ENCODE results near the gene GSPT1. TPM values are rescaled to one million over a fixed set of nuclear protein-coding genes. Genes with fewer than 3 reads are reported as not detected.

Gene GSPT1
- total and polyA plus RNA-seq, 2 donors (not counting 1 experiment from before 2014, with no cell fraction given): 20.6 to 72.6 TPM

DNA sequence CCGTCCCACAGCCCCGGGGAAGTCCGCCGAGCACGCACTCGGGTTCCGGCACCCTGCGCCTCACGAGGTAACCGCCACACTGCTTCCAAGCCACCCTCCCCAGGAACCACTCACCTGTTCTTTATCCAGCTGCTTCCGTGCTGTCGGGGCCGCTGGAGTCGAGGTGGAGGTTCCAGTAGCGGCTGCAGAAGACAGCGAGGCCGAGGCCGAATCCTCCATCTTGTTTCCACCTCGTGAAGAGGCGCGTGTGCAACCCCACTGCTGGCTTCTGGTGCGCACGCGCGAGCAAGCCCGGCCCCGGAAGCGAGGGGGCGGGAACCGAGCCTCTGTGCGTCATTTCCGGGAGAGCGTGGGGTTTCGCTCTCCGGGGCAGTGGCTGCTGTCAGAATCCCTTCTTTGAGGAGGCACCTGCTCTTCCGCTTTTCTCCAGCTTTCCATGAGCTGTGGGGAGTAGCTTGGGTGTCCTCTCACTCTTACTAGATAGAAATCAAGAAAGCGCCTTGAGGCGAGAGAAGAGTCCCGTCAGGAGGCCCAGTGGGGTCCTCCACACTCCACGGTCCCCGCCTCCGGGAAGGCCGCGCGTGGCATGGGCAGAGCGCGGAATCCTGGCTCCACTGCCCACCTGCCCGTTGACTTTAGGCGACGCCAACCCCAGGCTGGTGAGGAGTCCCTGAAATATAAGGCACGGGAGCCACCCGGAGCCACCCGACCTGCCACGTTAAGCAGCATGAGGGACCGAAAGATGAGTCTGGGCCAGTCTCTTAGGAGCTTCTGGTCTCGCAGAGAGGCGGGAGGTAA lies 64.3 kb downstream of the GSPT1 start, which contains the start of gene RSL1D1:
TSS of gene RSL1D1 (minus strand) at position 249 of the 798 bp plus-strand sequence. CDS start at position 219, 30 bp downstream.
- H3K27me3 Mint-ChIP-seq: no peaks in the 10 kb centered on the region
- Histone ChIP-seq H3K27ac (ENCODE audit: low read length in 2 of 2) (peak within 1 kb of the TSS; percentile 81 to 94), H3K27me3 (replicated peaks in 1 of 4; ENCODE audit: control extremely low read depth in 1 of 4, control insufficient read depth in 3 of 4, insufficient read depth in 4 of 4, low read length in 3 of 4) (no peaks in the 10 kb centered on the region), H2AFZ (ENCODE audit: insufficient read depth, low read depth, low read length, poor library complexity, severe bottlenecking) (peak within 1 kb of the TSS; percentile 100), H3K9ac (ENCODE audit: low read length) (peak within 1 kb of the TSS; percentile 92), H3K4me3 (ENCODE audit: control extremely low read depth in 1 of 5, extremely low read depth in 1 of 5, insufficient read depth in 1 of 5, low read depth in 2 of 5, low read length in 4 of 5) (peak within 1 kb of the TSS; percentile 73 to 97 (median 91)), H3K9me3 (ENCODE audit: control extremely low read depth in 1 of 3, control insufficient read depth in 2 of 3, insufficient read depth in 1 of 3, low read length in 2 of 3) (no peaks in the 10 kb centered on the region), H3K4me1 (ENCODE audit: control insufficient read depth in 2 of 2, insufficient read depth in 2 of 2, low read length in 2 of 2) (peaks cover 18 to 27% of the 10 kb centered on the region in 2 donors), H3K4me2 (replicated peaks; ENCODE audit: low read depth, low read length, poor library complexity, severe bottlenecking) (peak within 1 kb of the TSS; percentile 82), H4K20me1 (ENCODE audit: control insufficient read depth, insufficient read depth, low read length, poor library complexity, severe bottlenecking) (peaks cover 30% of the 10 kb centered on the region), H3K36me3 (replicated peaks in 1 of 2; ENCODE audit: control extremely low read depth in 1 of 2, control insufficient read depth in 1 of 2, extremely low read depth in 1 of 2, insufficient read depth in 2 of 2, low read length in 1 of 2) (peaks cover 3 to 27% of the 10 kb centered on the region in 2 experiments), H3K79me2 (ENCODE audit: control insufficient read depth, insufficient read depth, low read length) (peaks cover 94% of the 10 kb centered on the region)
- peaks cover 40% of the 10 kb centered on the region for H3K4me1 Mint-ChIP-seq
- CTCF ChIA-PET: interaction anchor here (0.7 to 1.5 kb wide), 3 partner anchors 54 to 216 kb away, joined by 3 to 4 read pairs (median 3); no protein-coding TSS in a partner anchor
- WGBS (ENCODE audit: insufficient coverage): under 1% methylated on average over 56 of the region's 57 CpGs
- DNase-seq: peak; percentile 98
- POLR2A ChIA-PET: interaction anchor here (0.7 to 1.2 kb wide), 2 partner anchors 14 to 33 kb away, joined by 3 read pairs; no protein-coding TSS in a partner anchor
- ATAC-seq (ENCODE audit: low read depth): peak; percentile 88
- TF ChIP-seq, protein P1, sequence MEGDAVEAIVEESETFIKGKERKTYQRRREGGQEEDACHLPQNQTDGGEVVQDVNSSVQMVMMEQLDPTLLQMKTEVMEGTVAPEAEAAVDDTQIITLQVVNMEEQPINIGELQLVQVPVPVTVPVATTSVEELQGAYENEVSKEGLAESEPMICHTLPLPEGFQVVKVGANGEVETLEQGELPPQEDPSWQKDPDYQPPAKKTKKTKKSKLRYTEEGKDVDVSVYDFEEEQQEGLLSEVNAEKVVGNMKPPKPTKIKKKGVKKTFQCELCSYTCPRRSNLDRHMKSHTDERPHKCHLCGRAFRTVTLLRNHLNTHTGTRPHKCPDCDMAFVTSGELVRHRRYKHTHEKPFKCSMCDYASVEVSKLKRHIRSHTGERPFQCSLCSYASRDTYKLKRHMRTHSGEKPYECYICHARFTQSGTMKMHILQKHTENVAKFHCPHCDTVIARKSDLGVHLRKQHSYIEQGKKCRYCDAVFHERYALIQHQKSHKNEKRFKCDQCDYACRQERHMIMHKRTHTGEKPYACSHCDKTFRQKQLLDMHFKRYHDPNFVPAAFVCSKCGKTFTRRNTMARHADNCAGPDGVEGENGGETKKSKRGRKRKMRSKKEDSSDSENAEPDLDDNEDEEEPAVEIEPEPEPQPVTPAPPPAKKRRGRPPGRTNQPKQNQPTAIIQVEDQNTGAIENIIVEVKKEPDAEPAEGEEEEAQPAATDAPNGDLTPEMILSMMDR (IDR thresholded peaks at IDR 0.05): no peak
- TF ChIP-seq EZH2 (IDR thresholded peaks at IDR 0.05; ENCODE audit: borderline replicate concordance, insufficient read depth, low read depth, low read length, poor library complexity, severe bottlenecking): no peak
- peak within 1 kb of the TSS; percentile 97 for H3K27ac Mint-ChIP-seq
- H3K9me3 Mint-ChIP-seq (ENCODE audit: insufficient read depth): no peaks in the 10 kb centered on the region
- intact Hi-C loops (cut with micrococcal nuclease): loop anchor here (1.0 to 5.0 kb wide), 6 partner anchors 54 to 1109 kb away; partner anchors contain the start of genes CLEC16A, DEXI, NUBP1 and SNX29
- H3K4me3 Mint-ChIP-seq: peak within 1 kb of the TSS; percentile 97

DNA sequence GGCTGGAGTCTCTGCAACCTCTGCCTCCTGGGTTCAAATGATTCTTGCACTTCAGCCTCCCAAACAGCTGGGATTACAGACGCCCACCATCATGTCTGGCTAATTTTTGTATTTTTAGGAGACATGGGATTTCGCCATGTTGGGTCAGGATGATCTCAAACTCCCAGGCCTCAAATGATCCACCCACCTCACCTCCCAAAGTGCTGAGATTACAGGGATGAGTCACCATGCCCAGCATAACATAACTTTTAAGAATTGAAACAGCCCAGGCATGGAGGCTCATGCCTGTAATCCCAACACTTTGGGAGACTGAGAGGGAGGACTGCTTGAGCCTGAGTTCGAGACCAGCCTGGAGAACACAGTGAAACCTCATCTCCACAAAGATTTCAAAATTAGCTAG lies 66.9 kb downstream of the GSPT1 start:
- Histone ChIP-seq H3K4me3 (ENCODE audit: control extremely low read depth in 1 of 5, extremely low read depth in 1 of 5, insufficient read depth in 1 of 5, low read depth in 2 of 5, low read length in 4 of 5) (no peak overlapping the region), H3K36me3 (replicated peaks in 1 of 2; ENCODE audit: control extremely low read depth in 1 of 2, control insufficient read depth in 1 of 2, extremely low read depth in 1 of 2, insufficient read depth in 2 of 2, low read length in 1 of 2) (peaks cover 0 to 51% of the 10 kb centered on the region in 2 experiments), H3K9ac (ENCODE audit: low read length) (no peak overlapping the region), H3K9me3 (ENCODE audit: control extremely low read depth in 1 of 3, control insufficient read depth in 2 of 3, insufficient read depth in 1 of 3, low read length in 2 of 3) (no peaks in the 10 kb centered on the region), H2AFZ (ENCODE audit: insufficient read depth, low read depth, low read length, poor library complexity, severe bottlenecking) (no peak overlapping the region), H4K20me1 (ENCODE audit: control insufficient read depth, insufficient read depth, low read length, poor library complexity, severe bottlenecking) (peaks cover 50% of the 10 kb centered on the region), H3K27ac (ENCODE audit: low read length in 2 of 2) (no peak overlapping the region), H3K4me2 (replicated peaks; ENCODE audit: low read depth, low read length, poor library complexity, severe bottlenecking) (no peak overlapping the region), H3K79me2 (ENCODE audit: control insufficient read depth, insufficient read depth, low read length) (peaks cover 92% of the 10 kb centered on the region), H3K27me3 (replicated peaks in 1 of 4; ENCODE audit: control extremely low read depth in 1 of 4, control insufficient read depth in 3 of 4, insufficient read depth in 4 of 4, low read length in 3 of 4) (no peaks in the 10 kb centered on the region), H3K4me1 (ENCODE audit: control insufficient read depth in 2 of 2, insufficient read depth in 2 of 2, low read length in 2 of 2) (peaks cover 15 to 24% of the 10 kb centered on the region in 2 donors)
- Mint-ChIP-seq H3K4me3 (no peak overlapping the region), H3K27me3 (no peaks in the 10 kb centered on the region), H3K4me1 (peaks cover 31% of the 10 kb centered on the region), H3K27ac (no peak overlapping the region), H3K9me3 (ENCODE audit: insufficient read depth) (no peaks in the 10 kb centered on the region)
- TF ChIP-seq EZH2 (IDR thresholded peaks at IDR 0.05; ENCODE audit: borderline replicate concordance, insufficient read depth, low read depth, low read length, poor library complexity, severe bottlenecking): no peak
- intact Hi-C loops (cut with micrococcal nuclease): no loop called here
- ChIA-PET POLR2A (no interaction called here), CTCF (interaction anchor here (1.0 kb wide), 1 partner anchor 885 kb away, joined by 4 read pairs; no protein-coding TSS in a partner anchor)
- DNase-seq (no peak), ATAC-seq (ENCODE audit: low read depth) (no peak)
- WGBS (ENCODE audit: insufficient coverage): no CpG with 5 or more reads among the region's 3 CpGs

Measured in B cell (primary cell).